Neural cell (in vitro differentiated cells): ENCODE measurements around the gene ADCY2. TPM values are rescaled to one million over a fixed set of nuclear protein-coding genes. Genes with fewer than 3 reads are reported as not detected.

ENCODE experiments used
- H2AFZ ChIP-seq: fragments of 200-600, 300-800 bp; sonication (generic), shearing (Covaris generic); 2 replicates; pipeline ENCODE4 v1.6.0; 2014; ENCODE audit warnings: low read depth, mild to moderate bottlenecking, antibody characterized with exemption, low read length, moderate library complexity
- H3F3A ChIP-seq: fragments of 200-600 bp; shearing (Covaris generic); 2 replicates; pipeline ENCODE4 v1.6.1; 2016; ENCODE audit warnings: mild to moderate bottlenecking, moderate library complexity, mixed read lengths, antibody characterized with exemption, low read length; ENCODE audit not compliant: insufficient read depth, poor library complexity, severe bottlenecking
- H3K27ac ChIP-seq: fragments of 200-600, 300-800 bp; sonication (generic), shearing (Covaris generic); 2 replicates; pipeline ENCODE4 v1.5.1; 2014; ENCODE audit warnings: mild to moderate bottlenecking, low read length, moderate library complexity
- H3K27me3 ChIP-seq: fragments of 300-800, 200-600 bp; sonication (generic), shearing (Covaris generic); 2 replicates; pipeline ENCODE4 v1.6.0; 2014; ENCODE audit warnings: mild to moderate bottlenecking, low read depth, low read length, moderate library complexity; ENCODE audit not compliant: insufficient read depth
- H3K36me3 ChIP-seq: fragments of 300-800, 200-600 bp; sonication (generic), shearing (Covaris generic); 2 replicates; pipeline ENCODE4 v1.5.1; 2014; ENCODE audit warnings: mild to moderate bottlenecking, antibody characterized with exemption, low read length, moderate library complexity; ENCODE audit not compliant: insufficient read depth
- H3K4me2 ChIP-seq: fragments of 300-800, 200-600 bp; sonication (generic), shearing (Covaris generic); 2 replicates; pipeline ENCODE4 v1.6.0; 2014; ENCODE audit warnings: mild to moderate bottlenecking, low read length
- H3K4me3 ChIP-seq: fragments of 300-800, 200-600 bp; sonication (generic), shearing (Covaris generic); 2 replicates; pipeline ENCODE4 v1.5.1; 2014; ENCODE audit warnings: mild to moderate bottlenecking, low read length, moderate library complexity
- H3K79me2 ChIP-seq: fragments of 200-600 bp; shearing (Covaris generic); replicated peaks from 2 replicates; pipeline ENCODE4 v1.6.0; 2014; ENCODE audit warnings: mild to moderate bottlenecking, low read length, moderate library complexity; ENCODE audit not compliant: insufficient read depth
- H3K9ac ChIP-seq: fragments of 300-800, 200-600 bp; sonication (generic), shearing (Covaris generic); 2 replicates; pipeline ENCODE4 v1.6.1; 2016; ENCODE audit warnings: mild to moderate bottlenecking, low read length, mixed read lengths
- H3K9me2 ChIP-seq: fragments of 200-600 bp; shearing (Covaris generic); 2 replicates; pipeline ENCODE4 v1.6.1; 2016; ENCODE audit warnings: mild to moderate bottlenecking, low read length, mixed read lengths; ENCODE audit not compliant: insufficient read depth
- H3K9me3 ChIP-seq: fragments of 200-600, 300-800 bp; sonication (generic), shearing (Covaris generic); 2 replicates; pipeline ENCODE4 v1.6.1; 2016; ENCODE audit warnings: mild to moderate bottlenecking, mixed run types, low read length, moderate library complexity, mixed read lengths
- H4K20me1 ChIP-seq: fragments of 200-600 bp; shearing (Covaris generic); 2 replicates; pipeline ENCODE4 v1.6.1; 2016; ENCODE audit warnings: mild to moderate bottlenecking, mixed run types; ENCODE audit not compliant: insufficient read depth
- CTCF ChIP-seq: fragments of 450-650 bp; IDR thresholded peaks from 2 replicates; pipeline ENCODE4 v1.5.1; 2014; ENCODE audit warnings: antibody characterized with exemption, mild to moderate bottlenecking, moderate library complexity; ENCODE audit not compliant: poor library complexity, severe bottlenecking
- EZH2 ChIP-seq: fragments of 200-600, 300-800 bp; shearing (Covaris generic), sonication (generic); IDR thresholded peaks from 2 replicates; pipeline ENCODE4 v1.6.1; 2014; ENCODE audit warnings: antibody characterized with exemption, low read length, borderline replicate concordance, mild to moderate bottlenecking; ENCODE audit not compliant: insufficient read depth, poor library complexity, severe bottlenecking
- RAD21 ChIP-seq: fragments of 450-650 bp; conservative IDR thresholded peaks from 2 replicates; pipeline ENCODE4 v1.6.1; 2014; ENCODE audit warnings: antibody characterized with exemption, mild to moderate bottlenecking, moderate library complexity
- SMC3 ChIP-seq: fragments of 450-650 bp; conservative IDR thresholded peaks from 2 replicates; pipeline ENCODE4 v1.6.1; 2014; ENCODE audit warnings: antibody characterized with exemption, mild to moderate bottlenecking, moderate library complexity; ENCODE audit not compliant: poor library complexity
- TAF1 ChIP-seq: IDR thresholded peaks from 2 replicates; pipeline ENCODE4 v1.6.1; 2012; ENCODE audit warnings: low read depth
- polyA plus RNA-seq: library from polyadenylated mRNA; depleted of rRNA; stranded (reverse); fragments of >200 nt; gene quantifications from 2 replicates; pipeline ENCODE4 v1.2.3, GENCODE V29; 2014

Gene ADCY2
- polyA plus RNA-seq, 1 donor from 2014 or later: 1.9 TPM

DNA sequence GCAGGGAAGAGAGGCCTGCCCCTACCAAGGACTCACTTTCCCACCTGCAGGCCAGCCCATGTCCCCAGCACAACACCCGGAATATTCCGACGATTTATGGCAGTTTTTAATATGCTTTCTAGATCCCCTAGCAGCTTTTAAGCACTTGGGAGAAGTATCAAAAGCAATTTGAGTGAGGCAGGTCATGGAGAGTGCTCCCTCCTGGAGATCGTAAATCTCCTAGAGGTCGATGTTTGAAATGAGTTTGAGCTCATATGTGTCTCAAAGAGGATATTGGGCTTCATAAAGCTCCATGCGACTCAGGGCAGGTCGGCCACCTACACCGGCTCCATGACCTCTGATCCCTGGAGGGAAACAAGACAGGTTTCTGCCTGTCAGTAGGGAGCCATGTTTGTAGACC is 427.7 kb downstream of the ADCY2 start:
- no peaks in the 10 kb centered on the region for H4K20me1 ChIP-seq
- no peak overlapping the region for H3K4me3 ChIP-seq
- H3K9me3 ChIP-seq: no peaks in the 10 kb centered on the region
- no peak overlapping the region for H2AFZ ChIP-seq
- no peaks in the 10 kb centered on the region for H3K9me2 ChIP-seq
- H3K36me3 ChIP-seq: no peaks in the 10 kb centered on the region
- H3K79me2 ChIP-seq: no peaks in the 10 kb centered on the region
- H3K27me3 ChIP-seq: no peaks in the 10 kb centered on the region
- no peak overlapping the region for H3K9ac ChIP-seq
- no peak for TF ChIP-seq RAD21
- H3F3A ChIP-seq: no peaks in the 10 kb centered on the region
- no peak overlapping the region for H3K4me2 ChIP-seq
- H3K27ac ChIP-seq: no peak overlapping the region

DNA sequence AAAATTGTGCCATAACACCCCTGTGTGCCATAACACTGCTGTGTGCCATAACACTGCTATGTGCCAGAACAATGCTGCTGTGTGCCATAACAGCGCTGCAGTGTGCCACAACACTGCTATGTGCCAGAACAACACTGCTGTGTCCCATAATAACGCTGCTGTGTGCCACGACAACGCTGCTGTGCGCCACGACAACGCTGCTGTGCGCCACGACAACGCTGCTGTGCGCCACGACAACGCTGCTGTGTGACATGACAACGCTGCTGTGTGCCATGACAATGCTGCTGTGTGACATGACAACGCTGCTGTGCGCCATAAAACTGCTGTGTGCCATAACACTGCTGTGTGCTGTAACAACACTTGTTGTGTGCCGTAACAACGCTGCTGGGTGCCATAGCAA is 429.1 kb downstream of the ADCY2 start:
- H3K36me3 ChIP-seq: no peaks in the 10 kb centered on the region
- H3K4me2 ChIP-seq: no peak overlapping the region
- no peaks in the 10 kb centered on the region for H4K20me1 ChIP-seq
- no peaks in the 10 kb centered on the region for H3K9me2 ChIP-seq
- H3K27ac ChIP-seq: no peak overlapping the region
- no peaks in the 10 kb centered on the region for H3K9me3 ChIP-seq
- no peak overlapping the region for H2AFZ ChIP-seq
- H3F3A ChIP-seq: no peaks in the 10 kb centered on the region
- no peak overlapping the region for H3K9ac ChIP-seq
- no peak for TF ChIP-seq SMC3
- no peaks in the 10 kb centered on the region for H3K79me2 ChIP-seq
- H3K27me3 ChIP-seq: no peaks in the 10 kb centered on the region
- no peak overlapping the region for H3K4me3 ChIP-seq

DNA sequence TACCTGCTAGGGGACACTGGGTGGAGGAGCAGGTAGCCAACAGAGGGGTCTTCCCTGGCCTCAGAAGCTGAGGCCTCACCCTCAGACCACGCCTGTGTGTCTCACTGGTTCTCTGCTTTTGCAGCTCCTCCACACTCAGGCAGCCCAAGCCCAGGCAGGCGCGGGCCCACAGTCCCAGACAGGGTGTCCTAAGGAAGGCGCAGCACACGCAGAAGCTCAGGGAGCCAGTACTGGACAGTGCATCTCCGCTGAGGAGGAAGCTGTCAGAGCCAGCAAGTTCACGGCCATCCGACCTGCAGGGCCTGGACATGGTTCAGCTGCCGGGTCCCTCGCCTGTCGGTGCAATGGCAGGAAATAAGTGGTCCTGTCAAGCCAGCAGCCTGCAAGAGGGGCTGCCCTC is 429.7 kb downstream of the ADCY2 start:
- Histone ChIP-seq H4K20me1 (no peaks in the 10 kb centered on the region), H3K9me3 (no peaks in the 10 kb centered on the region), H3K27ac (no peak overlapping the region), H3F3A (no peaks in the 10 kb centered on the region), H3K9ac (no peak overlapping the region), H2AFZ (no peak overlapping the region), H3K4me2 (no peak overlapping the region), H3K9me2 (no peaks in the 10 kb centered on the region), H3K79me2 (no peaks in the 10 kb centered on the region), H3K27me3 (no peaks in the 10 kb centered on the region), H3K4me3 (no peak overlapping the region), H3K36me3 (no peaks in the 10 kb centered on the region)
- TF ChIP-seq EZH2: no peak

GRCh38 chr5:7827610-7828009 is 431.7 kb downstream of the ADCY2 start:
- TF ChIP-seq RAD21 (no peak), TAF1 (no peak), CTCF (no peak)
- no peak overlapping the region for H3K4me2 ChIP-seq
- no peaks in the 10 kb centered on the region for H3K9me3 ChIP-seq
- no peak overlapping the region for H3K9ac ChIP-seq
- no peaks in the 10 kb centered on the region for H3K27me3 ChIP-seq
- no peak overlapping the region for H3K4me3 ChIP-seq
- H3K79me2 ChIP-seq: no peaks in the 10 kb centered on the region
- no peak overlapping the region for H3K27ac ChIP-seq
- no peak overlapping the region for H2AFZ ChIP-seq
- no peaks in the 10 kb centered on the region for H4K20me1 ChIP-seq
- no peaks in the 10 kb centered on the region for H3K9me2 ChIP-seq
- no peaks in the 10 kb centered on the region for H3F3A ChIP-seq
- no peaks in the 10 kb centered on the region for H3K36me3 ChIP-seq
